HepG2 (cell line): ENCODE data around the gene MRPL42. TPM values are rescaled to one million over a fixed set of nuclear protein-coding genes. Genes with fewer than 3 reads are reported as not detected.

Source experiments
- CBX1 ChIP-seq: IDR thresholded peaks from one replicate; pipeline ENCODE4 v1.6.1; 2016; ENCODE audit warnings: antibody characterized with exemption, low read depth
- CTCF ChIP-seq: sonication (generic); formaldehyde crosslinking; IDR thresholded peaks from 2 replicates; pipeline ENCODE4 v1.5.0; 2020; ENCODE audit warnings: mild to moderate bottlenecking, missing genetic modification reagents, moderate library complexity
- HBP1 ChIP-seq: IDR thresholded peaks from 2 replicates; pipeline ENCODE4 v1.6.1; 2016; ENCODE audit warnings: low read depth, control low read depth
- IKZF5 ChIP-seq: IDR thresholded peaks from 2 replicates; pipeline ENCODE4 v1.6.1; 2018; ENCODE audit warnings: missing genetic modification reagents, mild to moderate bottlenecking, missing compliant biosample characterization
- KLF11 ChIP-seq: IDR thresholded peaks from 2 replicates; pipeline ENCODE4 v1.6.1; 2016; ENCODE audit warnings: missing compliant biosample characterization
- MXD1 ChIP-seq: sonication (generic); formaldehyde crosslinking; IDR thresholded peaks from 2 replicates; pipeline ENCODE4 v1.4.0; 2020; ENCODE audit warnings: mild to moderate bottlenecking, missing genetic modification reagents
- NFKBIZ ChIP-seq: IDR thresholded peaks from 2 replicates; pipeline ENCODE4 v1.6.1; 2018; ENCODE audit warnings: missing genetic modification reagents, missing compliant biosample characterization
- RORA ChIP-seq: sonication (generic); formaldehyde crosslinking; IDR thresholded peaks from 2 replicates; pipeline ENCODE4 v1.5.0; 2020; ENCODE audit warnings: mild to moderate bottlenecking, missing genetic modification reagents, moderate library complexity
- ZBTB34 ChIP-seq: sonication (generic); formaldehyde crosslinking; IDR thresholded peaks from 2 replicates; pipeline ENCODE4 v1.8.0; 2022; ENCODE audit warnings: mild to moderate bottlenecking, missing genetic modification reagents
- ZIK1 ChIP-seq: sonication (generic); formaldehyde crosslinking; IDR thresholded peaks from 2 replicates; pipeline ENCODE4 v1.5.0; 2020; ENCODE audit warnings: mild to moderate bottlenecking, low read depth, missing genetic modification reagents, borderline replicate concordance
- ZMAT5 ChIP-seq: sonication (generic); formaldehyde crosslinking; IDR thresholded peaks from 2 replicates; pipeline ENCODE4 v1.5.0; 2020; ENCODE audit warnings: mild to moderate bottlenecking, low read depth, missing genetic modification reagents, borderline replicate concordance
- ZNF468 ChIP-seq: sonication (generic); formaldehyde crosslinking; IDR thresholded peaks from 2 replicates; pipeline ENCODE4 v1.8.0; 2022; ENCODE audit warnings: mild to moderate bottlenecking, moderate library complexity, missing genetic modification reagents
- ZNF484 ChIP-seq: sonication (generic); formaldehyde crosslinking; IDR thresholded peaks from 2 replicates; pipeline ENCODE4 v1.5.1; 2020; ENCODE audit warnings: mild to moderate bottlenecking, low read depth, missing genetic modification reagents, borderline replicate concordance
- polyA plus RNA-seq, 8 experiments: library from polyadenylated mRNA; depleted of rRNA in 3 of 8; stranded (reverse) in 7 of 8; unstranded in 1 of 8; fragments of >200 nt; fragmentation: Illumina TruSeq in 4 of 8; extraction: Trizol in 4 of 8; gene quantifications; 2 replicates each; pipeline versions ENCODE4 v1.2.1 to v1.2.3, GENCODE V29; 2011 to 2016; ENCODE audit warnings: low read depth in 4 of 8, missing spikeins in 1 of 8, mixed read lengths in 1 of 8; ENCODE audit not compliant: insufficient read depth in 1 of 8
- total RNA-seq, 5 experiments: library from RNA; depleted of rRNA; stranded (reverse); fragments of >200 nt; fragmentation: Illumina TruSeq; extraction: Trizol; gene quantifications; 2 replicates each; pipeline ENCODE4 v1.2.3, GENCODE V29; 2016; ENCODE audit warnings: low read depth in 1 of 5
- TF ChIP-seq, protein P1 (sequence below): sonication (generic); formaldehyde crosslinking; IDR thresholded peaks from 2 replicates; pipeline ENCODE4 v1.4.0; 2020; ENCODE audit warnings: missing genetic modification reagents
- TF ChIP-seq, protein P2 (sequence below): IDR thresholded peaks from 2 replicates; pipeline ENCODE4 v1.6.1; 2016; ENCODE audit warnings: control low read depth

Gene MRPL42
- total and polyA plus RNA-seq, 2 of the 13 experiments (the other 11 are each of a cell fraction or from before 2014, with no cell fraction given) = 93.3 to 148 TPM

DNA sequence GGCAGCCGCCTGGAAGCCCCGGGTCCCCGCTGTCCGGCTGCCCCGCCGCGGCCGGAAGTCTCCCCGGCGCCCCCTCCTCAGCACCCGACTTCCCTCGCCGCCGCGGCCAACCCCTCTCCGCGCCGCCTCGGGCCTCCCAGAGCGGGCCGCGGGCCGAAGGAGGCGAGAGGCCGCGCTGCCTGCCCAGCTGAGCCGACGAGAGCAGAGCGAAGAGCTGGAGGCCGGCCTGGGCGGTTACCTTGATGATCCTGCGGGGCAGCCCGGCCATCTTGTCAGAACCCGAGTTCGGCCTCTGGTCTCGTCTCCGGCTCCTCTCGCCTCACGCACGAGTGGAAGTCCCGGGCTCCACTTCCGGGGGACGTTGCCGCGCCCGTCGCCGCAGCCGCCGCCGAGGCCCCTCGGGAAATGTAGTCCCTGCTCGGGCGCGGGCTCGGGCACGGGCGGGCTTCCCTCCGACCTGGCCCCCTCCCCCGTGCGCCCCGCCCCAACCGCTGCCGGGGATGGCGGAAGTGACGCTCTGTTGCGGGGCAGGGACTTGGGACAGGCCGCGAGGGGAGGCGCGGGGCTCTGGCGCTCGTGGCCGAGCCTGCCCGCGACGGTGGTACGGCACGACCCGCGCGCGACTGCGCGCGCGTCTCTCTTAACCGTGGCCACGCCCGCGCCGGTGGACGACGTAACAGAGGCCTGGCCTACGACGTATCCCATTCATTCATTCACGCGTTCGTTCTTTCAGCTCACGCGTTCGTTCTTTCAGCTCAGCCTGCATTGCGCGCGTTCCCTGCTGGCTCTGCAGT lies 25.5 kb upstream of the MRPL42 start, which contains the start of gene UBE2N (continued):
- TF ChIP-seq IKZF5 (CRISPR knock-in tag) (peak; percentile 81; the same call in 1 of the 2 replicates), CTCF (CRISPR knock-in tag) (0 out of 2 replicates have a peak, but pooled peaks have one; percentile 4), MXD1 (peak; percentile 53), RORA (no peak), ZIK1 (CRISPR knock-in tag) (peak; percentile 85; the same call in 1 of the 2 replicates), KLF11 (no peak; the same call in 1 of the 2 replicates), ZBTB34 (CRISPR knock-in tag) (0 out of 2 replicates have a peak, but pooled peaks have one; percentile 55), ZNF468 (CRISPR knock-in tag) (0 out of 2 replicates have a peak, but pooled peaks have one; percentile 57), NFKBIZ (CRISPR knock-in tag) (0 out of 2 replicates have a peak, but pooled peaks have one; percentile 45), CBX1 (no peak), ZNF484 (no peak), HBP1 (CRISPR knock-in tag) (peak; percentile 99), ZMAT5 (CRISPR knock-in tag) (no peak)
- TF ChIP-seq, protein P1, sequence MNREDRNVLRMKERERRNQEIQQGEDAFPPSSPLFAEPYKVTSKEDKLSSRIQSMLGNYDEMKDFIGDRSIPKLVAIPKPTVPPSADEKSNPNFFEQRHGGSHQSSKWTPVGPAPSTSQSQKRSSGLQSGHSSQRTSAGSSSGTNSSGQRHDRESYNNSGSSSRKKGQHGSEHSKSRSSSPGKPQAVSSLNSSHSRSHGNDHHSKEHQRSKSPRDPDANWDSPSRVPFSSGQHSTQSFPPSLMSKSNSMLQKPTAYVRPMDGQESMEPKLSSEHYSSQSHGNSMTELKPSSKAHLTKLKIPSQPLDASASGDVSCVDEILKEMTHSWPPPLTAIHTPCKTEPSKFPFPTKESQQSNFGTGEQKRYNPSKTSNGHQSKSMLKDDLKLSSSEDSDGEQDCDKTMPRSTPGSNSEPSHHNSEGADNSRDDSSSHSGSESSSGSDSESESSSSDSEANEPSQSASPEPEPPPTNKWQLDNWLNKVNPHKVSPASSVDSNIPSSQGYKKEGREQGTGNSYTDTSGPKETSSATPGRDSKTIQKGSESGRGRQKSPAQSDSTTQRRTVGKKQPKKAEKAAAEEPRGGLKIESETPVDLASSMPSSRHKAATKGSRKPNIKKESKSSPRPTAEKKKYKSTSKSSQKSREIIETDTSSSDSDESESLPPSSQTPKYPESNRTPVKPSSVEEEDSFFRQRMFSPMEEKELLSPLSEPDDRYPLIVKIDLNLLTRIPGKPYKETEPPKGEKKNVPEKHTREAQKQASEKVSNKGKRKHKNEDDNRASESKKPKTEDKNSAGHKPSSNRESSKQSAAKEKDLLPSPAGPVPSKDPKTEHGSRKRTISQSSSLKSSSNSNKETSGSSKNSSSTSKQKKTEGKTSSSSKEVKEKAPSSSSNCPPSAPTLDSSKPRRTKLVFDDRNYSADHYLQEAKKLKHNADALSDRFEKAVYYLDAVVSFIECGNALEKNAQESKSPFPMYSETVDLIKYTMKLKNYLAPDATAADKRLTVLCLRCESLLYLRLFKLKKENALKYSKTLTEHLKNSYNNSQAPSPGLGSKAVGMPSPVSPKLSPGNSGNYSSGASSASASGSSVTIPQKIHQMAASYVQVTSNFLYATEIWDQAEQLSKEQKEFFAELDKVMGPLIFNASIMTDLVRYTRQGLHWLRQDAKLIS (CRISPR knock-in tag) = 0 out of 2 replicates have a peak, but pooled peaks have one; percentile 54
- TF ChIP-seq, protein P2, sequence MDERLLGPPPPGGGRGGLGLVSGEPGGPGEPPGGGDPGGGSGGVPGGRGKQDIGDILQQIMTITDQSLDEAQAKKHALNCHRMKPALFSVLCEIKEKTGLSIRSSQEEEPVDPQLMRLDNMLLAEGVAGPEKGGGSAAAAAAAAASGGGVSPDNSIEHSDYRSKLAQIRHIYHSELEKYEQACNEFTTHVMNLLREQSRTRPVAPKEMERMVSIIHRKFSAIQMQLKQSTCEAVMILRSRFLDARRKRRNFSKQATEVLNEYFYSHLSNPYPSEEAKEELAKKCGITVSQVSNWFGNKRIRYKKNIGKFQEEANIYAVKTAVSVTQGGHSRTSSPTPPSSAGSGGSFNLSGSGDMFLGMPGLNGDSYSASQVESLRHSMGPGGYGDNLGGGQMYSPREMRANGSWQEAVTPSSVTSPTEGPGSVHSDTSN = no peak
